H1 (cell line): Measurements from ENCODE around the gene SLC6A3. TPM values are rescaled to one million over a fixed set of nuclear protein-coding genes. Genes with fewer than 3 reads are reported as not detected.
A peak's percentile ranks its signal among the peaks of the same experiment; 100 is the strongest.
"Not testable (repeated sequence)": the region's sequence is repeated elsewhere in the genome, so short reads cannot be mapped to it uniquely, and the experiment has no call there.

ENCODE experiments used
- CTCF ChIA-PET: fragments of 300-600 bp; sonication (Branson Sonifier 250); formaldehyde crosslinking; loops from one replicate; lab custom pipeline; 2021; ENCODE audit not compliant: partially characterized antibody; lab: Charles Lee
- POLR2A ChIA-PET: fragments of 300-600 bp; sonication (Branson Sonifier 250); formaldehyde crosslinking; loops from one replicate; lab custom pipeline; 2021; ENCODE audit warnings: inconsistent platforms; ENCODE audit not compliant: partially characterized antibody; lab: Charles Lee
- DNase-seq, 2 experiments: peaks; one replicate each; pipeline versions ENCODE4 v3.0.0 to v3.0.0-alpha.2; 2010 to 2022; ENCODE audit warnings: low spot score in 2 of 2, low read depth in 1 of 2, mixed read lengths in 1 of 2
- FAIRE-seq: peaks from 2 replicates; lab custom pipeline; 2011; peaks lifted over from hg19 to GRCh38; lab: Jason Lieb, UNC
- H2AFZ ChIP-seq: 2 replicates; pipeline ENCODE4 v1.8.1; 2012; ENCODE audit warnings: low read length, inconsistent platforms
- H2AK5ac ChIP-seq: 2 replicates; pipeline ENCODE4 v1.6.1; 2013; ENCODE audit warnings: low read depth, low read length
- H2BK120ac ChIP-seq: replicated peaks from 2 replicates; pipeline ENCODE3; 2013; ENCODE audit warnings: low read depth, low read length, inconsistent platforms
- H2BK12ac ChIP-seq: 2 replicates; pipeline ENCODE4 v1.6.1; 2013; ENCODE audit warnings: low read depth, low read length
- H2BK15ac ChIP-seq: 2 replicates; pipeline ENCODE4 v1.6.1; 2013; ENCODE audit warnings: low read length
- H2BK20ac ChIP-seq: 2 replicates; pipeline ENCODE4 v1.6.1; 2013; ENCODE audit warnings: low read length
- H2BK5ac ChIP-seq: 2 replicates; pipeline ENCODE4 v1.6.1; 2013; ENCODE audit warnings: low read depth, low read length
- H3K14ac ChIP-seq: 2 replicates; pipeline ENCODE4 v1.6.1; 2013; ENCODE audit warnings: inconsistent platforms; ENCODE audit not compliant: insufficient read length
- H3K18ac ChIP-seq: 2 replicates; pipeline ENCODE4 v1.6.1; 2013; ENCODE audit warnings: low read length; ENCODE audit errors: extremely low read depth
- H3K23ac ChIP-seq: 2 replicates; pipeline ENCODE4 v1.6.1; 2013; ENCODE audit warnings: inconsistent platforms; ENCODE audit not compliant: insufficient read length
- H3K23me2 ChIP-seq: 2 replicates; pipeline ENCODE4 v1.6.1; 2013; ENCODE audit warnings: low read depth, low read length
- H3K27ac ChIP-seq: 2 replicates; pipeline ENCODE4 v1.6.1; 2011; ENCODE audit warnings: low read depth, low read length, inconsistent platforms
- H3K27me3 ChIP-seq, 4 experiments: replicated peaks in 1 of 4; 1 replicate in 1 of 4; 2 replicates in 3 of 4; pipeline versions ENCODE4 v1.6.1 to v1.8.1; 2011 to 2013; ENCODE audit warnings: low read length in 3 of 4, mild to moderate bottlenecking in 3 of 4, inconsistent platforms in 2 of 4, mixed read lengths in 2 of 4, moderate library complexity in 1 of 4; ENCODE audit not compliant: control insufficient read depth in 3 of 4, insufficient read depth in 3 of 4; ENCODE audit errors: extremely low read depth in 1 of 4
- H3K36me3 ChIP-seq, 4 experiments: 2 replicates each; pipeline versions ENCODE4 v1.6.1 to v1.8.1; 2011 to 2013; ENCODE audit warnings: mild to moderate bottlenecking in 4 of 4, low read length in 3 of 4, moderate library complexity in 2 of 4, control low read depth in 1 of 4, inconsistent platforms in 1 of 4; ENCODE audit not compliant: insufficient read depth in 4 of 4, control insufficient read depth in 2 of 4
- H3K4ac ChIP-seq: replicated peaks from 2 replicates; pipeline ENCODE3; 2013; ENCODE audit warnings: low read length, low read depth, mixed read lengths, inconsistent platforms; ENCODE audit not compliant: insufficient read length
- H3K4me1 ChIP-seq, 4 experiments: replicated peaks in 1 of 4; 1 replicate in 1 of 4; 2 replicates in 3 of 4; pipeline versions ENCODE4 v1.6.1 to v1.8.1; 2011 to 2013; ENCODE audit warnings: low read length in 3 of 4, inconsistent platforms in 2 of 4, mixed read lengths in 1 of 4; ENCODE audit not compliant: insufficient read depth in 4 of 4, control insufficient read depth in 3 of 4
- H3K4me2 ChIP-seq, 2 experiments: 2 replicates each; pipeline versions ENCODE4 v1.6.1 to v1.8.1; 2011 to 2013; ENCODE audit warnings: low read depth in 2 of 2, low read length in 2 of 2, control low read depth in 1 of 2, inconsistent platforms in 1 of 2, mild to moderate bottlenecking in 1 of 2; ENCODE audit not compliant: insufficient read depth in 1 of 2
- H3K4me3 ChIP-seq, 4 experiments: fragments of 200-600, 300-600 bp in 1 of 4; sonication (generic), shearing (Covaris generic), sonication (Bioruptor Twin) in 1 of 4; 2 replicates each; pipeline versions ENCODE4 v1.5.1 to v1.8.1; 2011 to 2016; ENCODE audit warnings: low read length in 4 of 4, low read depth in 3 of 4, control low read depth in 2 of 4, inconsistent platforms in 2 of 4, mild to moderate bottlenecking in 2 of 4, mixed read lengths in 1 of 4, moderate library complexity in 1 of 4; ENCODE audit not compliant: insufficient read depth in 2 of 4; ENCODE audit errors: extremely low read depth in 1 of 4
- H3K56ac ChIP-seq: replicated peaks from 2 replicates; pipeline ENCODE3; 2013; ENCODE audit warnings: low read depth, mild to moderate bottlenecking, mixed read lengths, low read length, inconsistent platforms; ENCODE audit not compliant: insufficient read length
- H3K79me1 ChIP-seq: 2 replicates; pipeline ENCODE4 v1.6.1; 2013; ENCODE audit warnings: low read depth, low read length, control low read depth
- H3K79me2 ChIP-seq, 2 experiments: 2 replicates each; pipeline versions ENCODE4 v1.6.1 to v1.8.1; 2012 to 2013; ENCODE audit warnings: low read length in 2 of 2, mild to moderate bottlenecking in 2 of 2, inconsistent platforms in 1 of 2; ENCODE audit not compliant: insufficient read depth in 2 of 2, control insufficient read depth in 1 of 2
- H3K9ac ChIP-seq, 4 experiments: replicated peaks in 1 of 4; 1 replicate in 1 of 4; 2 replicates in 3 of 4; pipeline versions ENCODE4 v1.6.1 to v1.8.1; 2011 to 2013; ENCODE audit warnings: low read depth in 3 of 4, low read length in 3 of 4, control low read depth in 2 of 4, mild to moderate bottlenecking in 2 of 4, moderate library complexity in 2 of 4, inconsistent platforms in 1 of 4; ENCODE audit errors: extremely low read depth in 1 of 4
- H3K9me3 ChIP-seq, 2 experiments: 2 replicates each; pipeline versions ENCODE4 v1.6.1 to v1.8.1; 2012 to 2013; ENCODE audit warnings: mild to moderate bottlenecking in 2 of 2, moderate library complexity in 2 of 2, control low read depth in 1 of 2, inconsistent platforms in 1 of 2, low read depth in 1 of 2, low read length in 1 of 2, mixed read lengths in 1 of 2; ENCODE audit not compliant: insufficient read depth in 2 of 2
- H4K20me1 ChIP-seq, 2 experiments: replicated peaks in 1 of 2; 2 replicates each; pipeline versions ENCODE3 to v1.8.1; 2011 to 2013; ENCODE audit warnings: inconsistent platforms in 2 of 2, low read length in 2 of 2, mild to moderate bottlenecking in 1 of 2; ENCODE audit not compliant: insufficient read depth in 2 of 2, control insufficient read depth in 1 of 2
- H4K5ac ChIP-seq: 2 replicates; pipeline ENCODE4 v1.6.1; 2013; ENCODE audit warnings: low read length, low read depth, mixed read lengths, inconsistent platforms; ENCODE audit not compliant: insufficient read length
- H4K8ac ChIP-seq: 2 replicates; pipeline ENCODE4 v1.8.0; 2013; ENCODE audit warnings: mild to moderate bottlenecking, moderate library complexity, low read length, inconsistent platforms; ENCODE audit not compliant: insufficient read depth; ENCODE audit errors: extremely low read depth
- H4K91ac ChIP-seq: replicated peaks from 2 replicates; pipeline ENCODE3; 2013; ENCODE audit warnings: low read length, mixed read lengths, inconsistent platforms; ENCODE audit not compliant: insufficient read length
- POLR2AphosphoS5 ChIP-seq: IDR thresholded peaks from 2 replicates; pipeline ENCODE4 v1.6.1; 2011; ENCODE audit warnings: low read depth, low read length
- WGBS, 2 experiments: shearing (Covaris generic) in 1 of 2; methylation state at CpG; one replicate each; pipeline versions ENCODE4 v1.1.6 to v1.1.7; 2013 to 2015; ENCODE audit warnings: low lambda C conversion rate in 2 of 2, mixed read lengths in 2 of 2, inconsistent platforms in 1 of 2, low coverage in 1 of 2, missing lambda C conversion rate in 1 of 2; ENCODE audit not compliant: insufficient replicate concordance in 2 of 2, insufficient coverage in 1 of 2, insufficient read length in 1 of 2; ENCODE audit errors: extremely low coverage in 1 of 2, missing lambda C conversion rate in 1 of 2; 5-methylcytosine and 5-hydroxymethylcytosine counted together
- polyA plus RNA-seq, 7 experiments: library from polyadenylated mRNA; depleted of rRNA in 3 of 7; stranded (reverse) in 5 of 7; unstranded in 2 of 7; fragments of >200 nt in 5 of 7; fragments of 200-250 nt in 2 of 7; gene quantifications; 1 replicate in 5 of 7; 2 replicates in 1 of 7; 4 replicates in 1 of 7; pipeline versions ENCODE4 v1.2.1 to v1.2.3, GENCODE V29; 2011 to 2013; ENCODE audit warnings: missing spikeins in 2 of 7, mixed read lengths in 2 of 7
- total RNA-seq: library from RNA; stranded (reverse); fragmentation: NEBNext Ultra II Directional; extraction: Animal tissue kit (Norgen Biotek cat#: 25700); gene quantifications from 2 replicates; pipeline ENCODE4 v1.2.1, GENCODE V29; 2021

Gene SLC6A3
- total and polyA plus RNA-seq, 2 of the 8 experiments (the other 6 are each of a cell fraction or from before 2014, with no cell fraction given) = 0.48 to 0.91 TPM

- H3K9ac ChIP-seq, H4K91ac ChIP-seq, H3K4ac ChIP-seq, H2BK120ac ChIP-seq, H3K79me2 ChIP-seq, H3K4me3 ChIP-seq, H3K4me2 ChIP-seq, H4K20me1 ChIP-seq, H3K14ac ChIP-seq, H3K18ac ChIP-seq, H3K4me1 ChIP-seq, H4K8ac ChIP-seq, CTCF ChIA-PET, H2BK12ac ChIP-seq, H2BK15ac ChIP-seq, H2BK20ac ChIP-seq, H2AFZ ChIP-seq, H2BK5ac ChIP-seq, H3K23ac ChIP-seq, H3K27me3 ChIP-seq, DNase-seq, H4K5ac ChIP-seq, H3K23me2 ChIP-seq, H3K79me1 ChIP-seq, H3K56ac ChIP-seq, FAIRE-seq, H3K27ac ChIP-seq: not testable (repeated sequence)
- POLR2A ChIA-PET = interaction anchor here (1.1 to 1.5 kb wide), 5 partner anchors 8 to 74 kb away, joined by 3 to 8 read pairs (median 4); no protein-coding TSS in a partner anchor
- peak overlapping the region; percentile 86; the same call in 1 of the 2 replicates for H2AK5ac ChIP-seq
- H3K36me3 ChIP-seq = peaks cover 9 to 66% (median 48%) of the 10 kb centered on the region in 4 experiments; a peak in 7 of 8 replicates
- peak; percentile 51 for TF ChIP-seq POLR2AphosphoS5
- H3K9me3 ChIP-seq = peaks cover 29 to 47% of the 10 kb centered on the region in 2 experiments
- 91% methylated on average over 2 of the region's 2 CpGs; no CpG with 5 or more reads in 1 of the 2 experiments for WGBS, 2 experiments
Measured at GRCh38 chr5:1459435-1459834, 14.2 kb upstream of the SLC6A3 start.
